ENCODE results near the gene PTBP2. TPM values are rescaled to one million over a fixed set of nuclear protein-coding genes. Genes with fewer than 3 reads are reported as not detected.

The PTBP2 gene
- total RNA-seq, 2 donors from 2014 or later: 33.0 to 66.0 TPM

DNA sequence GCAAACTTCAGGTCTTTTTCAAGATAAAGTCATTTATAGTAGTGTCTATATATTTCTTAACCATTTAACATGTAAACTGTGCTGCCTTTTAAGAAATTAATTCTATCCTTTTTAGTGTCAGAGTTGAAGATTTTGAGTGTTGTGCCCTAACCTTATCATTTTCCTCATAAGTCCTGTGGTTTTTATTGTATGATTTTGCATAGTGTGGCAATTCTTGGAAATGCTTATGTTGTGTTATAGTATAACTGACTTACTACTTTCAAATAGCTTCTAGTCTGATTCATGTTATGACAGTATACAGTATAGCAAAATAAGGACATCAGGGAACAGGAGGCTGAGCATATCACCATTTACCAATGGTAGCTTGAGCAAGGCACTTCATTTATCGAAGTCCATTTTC is 99.1 kb downstream of the PTBP2 start:
- no peaks in the 10 kb centered on the region for H3K36me3 ChIP-seq
- H3K27me3 ChIP-seq (replicated peaks; ENCODE audit: insufficient read depth): no peaks in the 10 kb centered on the region
- H3K4me1 ChIP-seq (ENCODE audit: control insufficient read depth in 1 of 2, low read depth in 2 of 2): no peaks in the 10 kb centered on the region
- TF ChIP-seq, protein P1, sequence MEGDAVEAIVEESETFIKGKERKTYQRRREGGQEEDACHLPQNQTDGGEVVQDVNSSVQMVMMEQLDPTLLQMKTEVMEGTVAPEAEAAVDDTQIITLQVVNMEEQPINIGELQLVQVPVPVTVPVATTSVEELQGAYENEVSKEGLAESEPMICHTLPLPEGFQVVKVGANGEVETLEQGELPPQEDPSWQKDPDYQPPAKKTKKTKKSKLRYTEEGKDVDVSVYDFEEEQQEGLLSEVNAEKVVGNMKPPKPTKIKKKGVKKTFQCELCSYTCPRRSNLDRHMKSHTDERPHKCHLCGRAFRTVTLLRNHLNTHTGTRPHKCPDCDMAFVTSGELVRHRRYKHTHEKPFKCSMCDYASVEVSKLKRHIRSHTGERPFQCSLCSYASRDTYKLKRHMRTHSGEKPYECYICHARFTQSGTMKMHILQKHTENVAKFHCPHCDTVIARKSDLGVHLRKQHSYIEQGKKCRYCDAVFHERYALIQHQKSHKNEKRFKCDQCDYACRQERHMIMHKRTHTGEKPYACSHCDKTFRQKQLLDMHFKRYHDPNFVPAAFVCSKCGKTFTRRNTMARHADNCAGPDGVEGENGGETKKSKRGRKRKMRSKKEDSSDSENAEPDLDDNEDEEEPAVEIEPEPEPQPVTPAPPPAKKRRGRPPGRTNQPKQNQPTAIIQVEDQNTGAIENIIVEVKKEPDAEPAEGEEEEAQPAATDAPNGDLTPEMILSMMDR (IDR thresholded peaks at IDR 0.05): no peak
- DNase-seq (ENCODE audit: low spot score): no peak
- H3K4me3 ChIP-seq: no peak overlapping the region
- no peak overlapping the region for H3K27ac ChIP-seq
- H3K9me3 ChIP-seq: no peaks in the 10 kb centered on the region
- no peak for ATAC-seq (ENCODE audit: insufficient number of reproducible peaks, low FRiP score, low read depth)

DNA sequence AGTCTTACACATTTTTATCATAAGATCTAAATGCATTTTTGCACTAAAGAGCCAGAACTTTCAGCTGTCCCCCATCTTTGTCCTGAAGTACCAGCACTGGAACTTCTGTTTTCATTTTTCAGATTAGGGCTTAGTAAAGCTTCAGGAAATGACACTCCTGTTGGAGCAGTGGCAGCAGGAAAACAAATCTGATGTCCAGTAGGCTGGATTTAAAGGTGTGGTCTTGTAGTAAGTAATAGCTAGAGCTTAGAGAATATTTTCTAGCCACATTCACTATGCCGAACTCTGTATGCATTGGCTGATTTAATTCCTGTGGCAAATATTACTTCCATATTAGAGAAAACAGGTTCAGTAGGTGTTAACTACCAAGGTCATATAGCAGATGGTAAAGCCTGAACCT is 103.6 kb downstream of the PTBP2 start:
- no peaks in the 10 kb centered on the region for H3K9me3 ChIP-seq
- H3K4me3 ChIP-seq: no peak overlapping the region
- no peak overlapping the region for H3K27ac ChIP-seq
- TF ChIP-seq, protein P1 (IDR thresholded peaks at IDR 0.05): no peak
- no peaks in the 10 kb centered on the region for H3K4me1 ChIP-seq (ENCODE audit: control insufficient read depth in 1 of 2, low read depth in 2 of 2)
- H3K27me3 ChIP-seq (replicated peaks; ENCODE audit: insufficient read depth): no peaks in the 10 kb centered on the region
- ATAC-seq (ENCODE audit: insufficient number of reproducible peaks, low FRiP score, low read depth) (no peak), DNase-seq (ENCODE audit: low spot score) (no peak)
- no peaks in the 10 kb centered on the region for H3K36me3 ChIP-seq

DNA sequence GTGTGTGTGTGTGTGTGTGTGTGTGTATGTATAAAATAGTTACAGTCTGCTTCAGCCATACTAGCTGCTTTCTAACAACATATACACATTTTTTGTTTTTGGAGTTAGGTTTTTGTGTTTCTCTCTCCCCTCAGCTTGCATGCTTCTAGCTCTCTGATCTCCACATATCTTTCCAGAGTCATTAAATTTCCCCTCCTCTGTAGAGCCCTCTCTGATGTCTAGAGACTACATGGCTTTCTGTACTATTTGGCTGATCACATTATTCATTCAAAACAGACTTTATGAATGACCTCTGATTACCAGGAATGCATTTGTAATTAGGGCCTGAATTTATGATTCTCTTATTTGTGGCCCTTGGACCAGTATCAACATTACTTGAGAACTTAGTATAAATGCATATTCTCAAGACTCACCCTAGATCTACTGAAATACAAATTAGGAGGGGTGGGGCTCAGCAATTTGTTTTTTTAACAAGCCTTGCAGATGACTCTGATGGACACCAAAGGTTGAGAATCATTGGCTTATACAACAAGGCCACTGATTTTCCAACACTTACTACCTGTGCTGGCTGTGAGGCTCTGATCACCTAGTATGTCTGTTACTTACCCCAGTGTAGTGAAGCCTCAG is 104.5 kb downstream of the PTBP2 start:
- H3K4me3 ChIP-seq: no peak overlapping the region
- no peak overlapping the region for H3K27ac ChIP-seq
- no peak for DNase-seq (ENCODE audit: low spot score)
- ATAC-seq (ENCODE audit: insufficient number of reproducible peaks, low FRiP score, low read depth): no peak
- H3K9me3 ChIP-seq: no peaks in the 10 kb centered on the region
- H3K4me1 ChIP-seq (ENCODE audit: control insufficient read depth in 1 of 2, low read depth in 2 of 2): no peaks in the 10 kb centered on the region
- no peaks in the 10 kb centered on the region for H3K27me3 ChIP-seq (replicated peaks; ENCODE audit: insufficient read depth)
- TF ChIP-seq, protein P1 (IDR thresholded peaks at IDR 0.05): no peak
- H3K36me3 ChIP-seq: no peaks in the 10 kb centered on the region

DNA sequence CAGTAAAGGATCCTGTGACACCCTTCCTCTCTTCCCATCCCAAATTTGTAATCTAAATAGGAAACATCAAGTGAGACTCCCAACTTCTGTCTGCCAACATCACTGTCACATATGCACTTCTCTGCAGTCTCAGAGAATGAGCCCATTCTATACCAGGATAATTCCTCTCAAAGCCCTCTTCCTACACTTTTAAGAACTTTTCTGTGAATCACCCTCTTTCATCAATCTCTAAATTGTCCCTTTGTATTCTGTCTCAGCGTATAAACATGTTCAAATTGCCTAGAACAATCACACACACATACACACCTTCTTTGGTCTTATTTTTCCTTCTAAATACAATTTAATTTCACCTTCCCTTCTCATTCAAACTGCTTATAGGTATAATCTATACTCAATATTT is 111.8 kb downstream of the PTBP2 start:
- no peaks in the 10 kb centered on the region for H3K27me3 ChIP-seq (replicated peaks; ENCODE audit: insufficient read depth)
- no peaks in the 10 kb centered on the region for H3K9me3 ChIP-seq
- no peak overlapping the region for H3K27ac ChIP-seq
- TF ChIP-seq, protein P1 (IDR thresholded peaks at IDR 0.05): no peak
- H3K36me3 ChIP-seq: no peaks in the 10 kb centered on the region
- no peak overlapping the region for H3K4me3 ChIP-seq
- no peaks in the 10 kb centered on the region for H3K4me1 ChIP-seq (ENCODE audit: control insufficient read depth in 1 of 2, low read depth in 2 of 2)
- DNase-seq (ENCODE audit: low spot score): no peak
- ATAC-seq (ENCODE audit: insufficient number of reproducible peaks, low FRiP score, low read depth): no peak

DNA sequence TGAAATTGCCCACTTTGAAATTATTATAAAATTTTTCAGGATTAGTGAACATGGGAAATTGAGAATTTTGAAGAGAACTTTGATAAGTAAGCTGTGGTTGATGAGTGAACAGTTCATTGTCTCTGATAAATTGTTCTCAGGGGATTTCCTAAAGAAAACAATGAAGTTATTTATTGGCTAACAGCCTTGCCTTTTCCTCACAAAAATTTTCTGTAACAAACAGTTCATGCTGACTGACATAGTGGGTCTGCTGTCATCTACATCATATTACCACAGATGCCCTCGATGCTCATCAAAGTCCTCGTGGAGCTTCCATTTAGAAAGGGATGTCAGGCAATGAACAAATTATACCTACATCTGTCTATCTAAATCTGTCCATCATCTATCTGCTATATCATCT is 113.4 kb downstream of the PTBP2 start:
- no peak for ATAC-seq (ENCODE audit: insufficient number of reproducible peaks, low FRiP score, low read depth)

More for the DNA sequence above, 113.4 kb downstream of the PTBP2 start:
- DNase-seq (ENCODE audit: low spot score): no peak
- no peaks in the 10 kb centered on the region for H3K36me3 ChIP-seq
- H3K4me1 ChIP-seq (ENCODE audit: control insufficient read depth in 1 of 2, low read depth in 2 of 2): no peaks in the 10 kb centered on the region
- no peak overlapping the region for H3K27ac ChIP-seq
- no peaks in the 10 kb centered on the region for H3K9me3 ChIP-seq
- no peaks in the 10 kb centered on the region for H3K27me3 ChIP-seq (replicated peaks; ENCODE audit: insufficient read depth)
- no peak overlapping the region for H3K4me3 ChIP-seq
- TF ChIP-seq, protein P1 (IDR thresholded peaks at IDR 0.05): no peak
